Measurements from ENCODE around the gene COMMD1. TPM values are rescaled to one million over a fixed set of nuclear protein-coding genes. Genes with fewer than 3 reads are reported as not detected.
"Not testable (repeated sequence)": the region's sequence is repeated elsewhere in the genome, so short reads cannot be mapped to it uniquely, and the experiment has no call there.

The COMMD1 gene
- total RNA-seq, 4 donors from 2014 or later: 38.4 to 56.6 (median 40.6) TPM

DNA sequence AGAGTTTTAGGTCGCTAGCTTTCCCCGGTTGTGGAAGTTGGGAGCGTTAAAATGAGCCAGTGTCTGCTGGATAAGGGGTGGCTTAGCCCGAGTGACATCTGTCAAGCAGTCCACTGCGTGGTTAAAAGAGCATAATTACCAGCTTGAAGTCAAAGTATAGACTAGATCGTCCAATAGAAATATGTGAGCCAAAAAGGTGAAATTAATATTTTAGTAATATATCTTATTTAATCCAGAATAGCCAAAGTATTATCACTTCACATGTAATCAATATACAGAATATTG lies 654 bp downstream of the COMMD1 start:
- ATAC-seq (ENCODE audit: low FRiP score): no peak
- TF ChIP-seq, protein P1, sequence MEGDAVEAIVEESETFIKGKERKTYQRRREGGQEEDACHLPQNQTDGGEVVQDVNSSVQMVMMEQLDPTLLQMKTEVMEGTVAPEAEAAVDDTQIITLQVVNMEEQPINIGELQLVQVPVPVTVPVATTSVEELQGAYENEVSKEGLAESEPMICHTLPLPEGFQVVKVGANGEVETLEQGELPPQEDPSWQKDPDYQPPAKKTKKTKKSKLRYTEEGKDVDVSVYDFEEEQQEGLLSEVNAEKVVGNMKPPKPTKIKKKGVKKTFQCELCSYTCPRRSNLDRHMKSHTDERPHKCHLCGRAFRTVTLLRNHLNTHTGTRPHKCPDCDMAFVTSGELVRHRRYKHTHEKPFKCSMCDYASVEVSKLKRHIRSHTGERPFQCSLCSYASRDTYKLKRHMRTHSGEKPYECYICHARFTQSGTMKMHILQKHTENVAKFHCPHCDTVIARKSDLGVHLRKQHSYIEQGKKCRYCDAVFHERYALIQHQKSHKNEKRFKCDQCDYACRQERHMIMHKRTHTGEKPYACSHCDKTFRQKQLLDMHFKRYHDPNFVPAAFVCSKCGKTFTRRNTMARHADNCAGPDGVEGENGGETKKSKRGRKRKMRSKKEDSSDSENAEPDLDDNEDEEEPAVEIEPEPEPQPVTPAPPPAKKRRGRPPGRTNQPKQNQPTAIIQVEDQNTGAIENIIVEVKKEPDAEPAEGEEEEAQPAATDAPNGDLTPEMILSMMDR (IDR thresholded peaks at IDR 0.05): no peak

DNA sequence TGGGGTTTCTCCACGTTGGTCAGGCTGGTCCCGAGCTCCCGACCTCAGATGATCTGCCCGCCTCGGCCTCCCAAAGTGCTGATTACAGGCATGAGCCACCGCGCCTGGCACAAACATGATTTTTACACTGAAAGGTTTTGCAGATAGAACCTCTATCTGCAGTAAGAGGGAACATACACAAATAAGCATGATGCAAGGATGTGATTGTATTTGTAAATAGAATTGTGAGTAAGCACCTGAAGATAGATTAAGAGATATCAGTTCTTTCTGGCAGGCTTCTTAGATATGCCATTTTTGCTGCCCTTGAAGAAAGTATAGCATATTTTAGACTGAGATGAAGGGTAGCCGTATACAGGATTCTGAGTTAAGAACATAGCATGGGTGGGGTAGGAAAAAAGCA lies 3.6 kb downstream of the COMMD1 start:
- TF ChIP-seq, protein P1 (IDR thresholded peaks at IDR 0.05): no peak
- ATAC-seq (ENCODE audit: low FRiP score) (no peak), DNase-seq (ENCODE audit: low spot score) (no peak)

More for the DNA sequence above, 654 bp downstream of the COMMD1 start:
- DNase-seq (ENCODE audit: low spot score): no peak

DNA sequence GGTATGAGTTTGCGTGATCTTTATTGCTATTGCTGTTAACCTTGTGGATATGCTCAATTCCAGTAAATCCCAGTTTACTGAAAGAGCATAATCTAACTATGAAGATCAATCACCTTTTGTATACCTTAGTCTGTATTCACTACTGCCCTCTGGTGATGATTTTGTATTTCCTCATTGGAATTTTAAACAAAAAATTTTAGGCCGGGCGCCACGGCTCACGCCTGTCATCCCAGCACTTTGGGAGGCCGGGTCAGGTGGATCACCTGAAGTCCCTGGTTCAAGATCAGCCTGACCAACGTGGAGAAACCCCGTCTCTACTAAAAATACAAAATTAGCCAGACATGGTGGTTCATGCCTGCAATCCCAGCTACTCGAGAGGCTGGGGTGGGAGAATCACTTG lies 5.1 kb downstream of the COMMD1 start:
- ATAC-seq (ENCODE audit: low FRiP score): no peak
- TF ChIP-seq, protein P1 (IDR thresholded peaks at IDR 0.05): no peak

DNA sequence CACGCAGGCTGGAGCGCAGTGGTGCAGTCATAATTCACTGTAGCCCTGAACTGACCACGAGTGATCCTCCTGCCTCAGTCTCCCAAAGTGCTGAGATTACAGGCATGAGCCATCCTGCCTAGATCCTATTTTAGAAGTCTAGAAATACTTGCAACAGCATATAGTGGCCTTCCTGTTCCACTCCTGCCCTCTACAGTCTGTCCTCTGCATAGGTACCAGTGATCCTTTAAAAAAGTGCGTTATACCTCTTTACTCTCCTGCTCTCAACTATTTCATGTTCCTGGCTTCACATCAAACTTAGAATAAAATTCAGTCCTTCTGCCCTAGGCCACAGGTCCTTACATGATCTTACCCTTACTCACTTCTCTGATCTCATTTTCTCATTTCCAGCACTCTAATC lies 6.0 kb downstream of the COMMD1 start:
- TF ChIP-seq, protein P1 (IDR thresholded peaks at IDR 0.05): no peak
- ATAC-seq (ENCODE audit: low FRiP score): no peak
- DNase-seq (ENCODE audit: low spot score): no peak

More for the DNA sequence above, 5.1 kb downstream of the COMMD1 start:
- DNase-seq (ENCODE audit: low spot score): no peak

DNA sequence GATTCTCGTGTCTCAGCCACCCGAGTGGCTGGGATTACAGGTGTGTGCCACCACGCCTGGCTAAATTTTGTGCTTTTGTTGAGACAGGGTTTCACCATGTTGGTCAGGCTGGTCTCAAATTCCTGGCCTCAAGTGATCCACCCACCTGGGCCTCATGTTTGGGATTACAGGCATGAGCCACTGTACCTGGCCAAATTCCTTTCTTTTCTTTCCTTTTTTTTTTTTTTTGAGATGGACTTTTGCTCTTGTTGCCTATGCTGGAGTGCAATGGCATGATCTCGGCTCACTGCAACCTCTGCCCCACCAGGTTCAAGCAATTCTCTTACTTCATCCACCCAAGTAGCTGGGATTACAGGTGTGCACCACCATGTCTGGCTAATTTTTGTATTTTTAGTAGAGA lies 9.3 kb downstream of the COMMD1 start:
- not testable (repeated sequence) for ATAC-seq (ENCODE audit: low FRiP score); DNase-seq (ENCODE audit: low spot score)

DNA sequence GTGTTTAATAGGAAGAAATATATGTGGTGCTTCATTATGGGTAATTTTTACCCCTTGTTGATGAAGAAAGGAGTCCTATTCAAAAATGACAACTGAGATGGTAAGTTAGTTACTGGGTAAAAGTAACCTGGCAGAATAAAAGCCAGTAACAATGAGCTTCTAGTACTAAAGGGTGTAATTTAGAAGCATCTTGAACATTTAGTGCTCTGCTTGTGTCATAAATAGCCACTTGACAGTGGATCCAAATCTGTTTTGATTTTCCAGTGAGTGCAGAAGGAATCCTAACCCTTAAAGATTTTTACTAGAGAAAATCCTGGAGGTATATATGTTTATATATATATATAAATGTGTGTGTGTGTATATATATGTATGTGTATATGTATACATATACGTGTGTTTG lies 15.1 kb downstream of the COMMD1 start:
- ATAC-seq (ENCODE audit: low FRiP score) (no peak), DNase-seq (ENCODE audit: low spot score) (no peak)
- TF ChIP-seq, protein P1 (IDR thresholded peaks at IDR 0.05): no peak

DNA sequence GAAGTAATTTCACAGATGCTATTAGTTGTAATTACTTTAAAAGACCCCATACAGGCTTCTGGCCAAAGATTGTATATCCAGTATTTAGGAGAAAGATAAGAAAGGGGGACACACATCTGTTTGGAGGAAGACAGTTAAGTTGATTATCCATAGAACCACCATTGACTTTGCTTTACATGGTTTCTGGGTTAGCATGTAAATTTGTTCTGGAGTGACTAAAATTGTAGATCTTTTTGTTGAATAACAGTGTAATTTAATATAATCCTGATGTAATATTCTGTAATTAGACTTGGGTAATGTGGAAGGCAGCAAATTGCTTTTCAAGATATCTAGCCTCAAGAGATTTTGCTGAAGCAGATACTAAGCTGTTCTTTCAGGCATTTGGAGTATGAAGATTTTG lies 17.2 kb downstream of the COMMD1 start:
- ATAC-seq (ENCODE audit: low FRiP score) (no peak), DNase-seq (ENCODE audit: low spot score) (no peak)
- TF ChIP-seq, protein P1 (IDR thresholded peaks at IDR 0.05): no peak
